Measurements from ENCODE around the gene TTC33. TPM values are rescaled to one million over a fixed set of nuclear protein-coding genes. Genes with fewer than 3 reads are reported as not detected.
A peak's percentile ranks its signal among the peaks of the same experiment; 100 is the strongest.

The TTC33 gene
- total RNA-seq, 6 experiments from 2014 or later: 5.6 to 9.2 (median 7.0) TPM

DNA sequence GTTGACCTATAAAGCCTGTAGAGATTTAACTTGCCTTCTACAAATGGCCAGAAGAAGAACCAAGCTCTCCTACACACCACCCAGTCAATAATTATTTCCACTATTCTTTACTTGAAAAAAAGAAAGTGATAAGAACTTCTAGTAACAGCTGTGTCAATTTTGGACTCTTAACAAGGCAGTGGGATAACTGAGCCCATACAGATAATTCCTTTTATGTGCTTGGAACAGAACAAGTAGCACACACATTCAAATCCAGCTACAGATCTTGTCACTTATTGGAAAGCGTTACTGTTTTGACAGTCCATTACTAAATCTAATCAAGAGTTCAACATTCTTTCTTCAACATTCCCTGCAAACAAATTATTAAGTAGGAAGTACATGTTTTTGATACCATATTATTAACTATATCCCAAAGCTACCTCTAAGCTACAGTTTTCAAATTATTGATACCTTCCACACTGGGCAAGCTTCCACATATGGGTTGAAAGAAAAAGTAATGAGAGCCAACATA lies 69.7 kb downstream of the TTC33 start:
- TF ChIP-seq, protein P1, sequence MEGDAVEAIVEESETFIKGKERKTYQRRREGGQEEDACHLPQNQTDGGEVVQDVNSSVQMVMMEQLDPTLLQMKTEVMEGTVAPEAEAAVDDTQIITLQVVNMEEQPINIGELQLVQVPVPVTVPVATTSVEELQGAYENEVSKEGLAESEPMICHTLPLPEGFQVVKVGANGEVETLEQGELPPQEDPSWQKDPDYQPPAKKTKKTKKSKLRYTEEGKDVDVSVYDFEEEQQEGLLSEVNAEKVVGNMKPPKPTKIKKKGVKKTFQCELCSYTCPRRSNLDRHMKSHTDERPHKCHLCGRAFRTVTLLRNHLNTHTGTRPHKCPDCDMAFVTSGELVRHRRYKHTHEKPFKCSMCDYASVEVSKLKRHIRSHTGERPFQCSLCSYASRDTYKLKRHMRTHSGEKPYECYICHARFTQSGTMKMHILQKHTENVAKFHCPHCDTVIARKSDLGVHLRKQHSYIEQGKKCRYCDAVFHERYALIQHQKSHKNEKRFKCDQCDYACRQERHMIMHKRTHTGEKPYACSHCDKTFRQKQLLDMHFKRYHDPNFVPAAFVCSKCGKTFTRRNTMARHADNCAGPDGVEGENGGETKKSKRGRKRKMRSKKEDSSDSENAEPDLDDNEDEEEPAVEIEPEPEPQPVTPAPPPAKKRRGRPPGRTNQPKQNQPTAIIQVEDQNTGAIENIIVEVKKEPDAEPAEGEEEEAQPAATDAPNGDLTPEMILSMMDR (IDR thresholded peaks at IDR 0.05): no peak
- TF ChIP-seq POLR2A (IDR thresholded peaks at IDR 0.05): no peak
- Histone ChIP-seq H3K27ac (no peak overlapping the region), H3K4me1 (no peaks in the 10 kb centered on the region), H3K27me3 (peaks cover 0 to 8% of the 10 kb centered on the region in 2 donors), H3K4me3 (no peak overlapping the region), H3K9me3 (no peaks in the 10 kb centered on the region), H3K36me3 (no peaks in the 10 kb centered on the region)
- intact Hi-C loops (cut with DNase I): loop anchor here (10.0 kb wide), 1 partner anchor 741 kb away; no protein-coding TSS in a partner anchor
- ATAC-seq: no peak
- 46% methylated on average over 1 of the region's 1 CpG for WGBS (ENCODE audit: insufficient coverage, low coverage, low lambda C conversion rate, missing lambda C conversion rate)
- DNase-seq: no peak

DNA sequence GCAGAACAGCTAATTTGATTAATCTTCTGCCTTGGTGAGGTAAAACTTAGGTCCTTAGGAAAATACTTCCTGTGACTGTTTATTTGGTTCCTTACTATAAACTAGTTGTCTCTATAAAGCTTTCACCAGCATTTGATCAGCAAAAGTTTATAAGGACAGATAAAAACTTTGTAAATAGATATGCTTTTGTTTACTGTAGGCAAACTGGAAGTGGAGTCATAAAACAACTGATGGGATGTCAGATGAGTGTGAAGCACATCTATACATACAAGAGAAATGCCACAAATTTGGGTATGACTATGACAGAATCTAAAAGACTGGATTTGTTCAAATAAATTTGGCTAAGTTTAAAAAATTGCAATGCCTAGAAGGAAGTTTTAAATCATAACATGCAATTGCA lies 70.6 kb downstream of the TTC33 start:
- DNase-seq: no peak
- Histone ChIP-seq H3K4me1 (peaks cover 0 to 5% (median 1%) of the 10 kb centered on the region in 4 donors), H3K4me3 (no peak overlapping the region), H3K27ac (no peak overlapping the region), H3K27me3 (peaks cover 0 to 13% of the 10 kb centered on the region in 2 donors), H3K36me3 (no peaks in the 10 kb centered on the region), H3K9me3 (no peaks in the 10 kb centered on the region)
- TF ChIP-seq, protein P1 (IDR thresholded peaks at IDR 0.05): no peak
- ATAC-seq: no peak
- intact Hi-C loops (cut with DNase I): loop anchor here (10.0 kb wide), 1 partner anchor 740 kb away; no protein-coding TSS in a partner anchor

DNA sequence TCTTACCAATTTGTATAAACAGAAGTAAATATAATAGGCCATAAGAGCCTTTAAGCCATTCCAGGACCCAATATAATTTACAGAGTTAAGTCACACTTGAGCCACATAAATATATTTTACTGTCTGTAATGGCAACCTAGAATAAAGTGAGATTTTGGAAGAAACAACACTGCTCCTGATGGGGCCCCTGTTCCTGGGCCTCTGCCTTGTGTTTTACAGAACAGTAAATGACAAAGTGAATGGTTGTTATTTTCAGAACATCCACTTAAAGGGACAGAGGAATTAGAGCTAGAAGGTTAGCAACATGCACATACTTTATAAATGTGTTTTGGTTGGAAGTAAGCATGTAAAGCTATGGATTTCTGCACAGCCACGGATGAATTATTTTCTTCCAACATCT lies 72.5 kb downstream of the TTC33 start:
- Histone ChIP-seq H3K9me3 (no peaks in the 10 kb centered on the region), H3K27me3 (peaks cover 0 to 13% of the 10 kb centered on the region in 2 donors), H3K4me1 (peaks cover 0 to 11% (median 2%) of the 10 kb centered on the region in 4 donors), H3K36me3 (no peaks in the 10 kb centered on the region), H3K4me3 (peak overlapping the region in 2 of 3 donors; percentile 8 to 58), H3K27ac (peak overlapping the region in 2 of 3 donors; percentile 3 to 29)
- 43% methylated on average over 1 of the region's 1 CpG for WGBS (ENCODE audit: insufficient coverage, low coverage, low lambda C conversion rate, missing lambda C conversion rate)
- ATAC-seq (no peak), DNase-seq (no peak)
- TF ChIP-seq, protein P1 (IDR thresholded peaks at IDR 0.05): no peak
- TF ChIP-seq POLR2A (IDR thresholded peaks at IDR 0.05): no peak
- intact Hi-C loops (cut with DNase I): loop anchor here (10.0 kb wide), 1 partner anchor 739 kb away; no protein-coding TSS in a partner anchor

DNA sequence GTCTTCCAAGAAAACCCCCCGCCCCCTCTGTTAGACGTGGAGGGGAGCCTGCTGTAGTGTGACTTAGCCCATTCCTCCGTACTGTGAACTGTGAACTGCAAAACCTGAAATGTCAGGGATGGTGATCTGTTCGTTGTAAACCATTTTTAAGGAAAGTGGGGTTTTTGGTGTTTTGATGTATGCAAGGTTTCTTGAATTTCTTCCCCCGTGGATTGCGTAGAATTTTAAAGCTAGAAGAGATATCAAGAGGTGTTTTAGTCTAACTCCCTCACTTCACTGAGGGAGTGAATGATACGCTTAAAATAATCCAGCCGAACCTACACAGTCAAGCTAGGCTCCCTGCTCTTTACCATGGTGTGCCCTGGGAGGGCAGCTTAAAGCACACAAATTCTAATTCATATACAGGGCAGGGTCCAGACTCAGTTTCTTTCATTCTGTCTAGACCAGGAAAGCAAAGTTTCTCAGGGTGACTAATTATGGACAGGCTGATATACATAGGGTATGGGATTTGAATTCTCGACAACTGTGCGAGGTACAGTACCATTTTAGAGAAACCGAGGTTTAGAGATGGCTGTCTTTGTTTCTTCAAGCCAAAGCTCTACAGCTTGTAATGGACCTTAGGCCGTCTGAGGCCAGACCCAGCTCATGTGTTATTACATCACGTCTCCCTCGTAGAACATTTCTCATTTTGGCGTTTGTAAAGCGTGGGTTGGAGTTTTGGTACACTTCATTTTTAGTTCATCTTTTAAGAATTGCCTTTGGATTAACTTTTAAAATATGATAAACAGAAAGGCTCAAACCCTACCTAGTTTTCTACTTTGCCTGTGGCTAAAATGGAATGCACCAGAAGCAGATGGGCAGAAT lies 73.4 kb downstream of the TTC33 start:
- TF ChIP-seq, protein P1 (IDR thresholded peaks at IDR 0.05): no peak
- no peak for TF ChIP-seq POLR2A (IDR thresholded peaks at IDR 0.05)
- H3K27ac ChIP-seq: peak overlapping the region in 2 of 3 donors; percentile 38 to 39
- intact Hi-C loops (cut with DNase I): loop anchor here (10.0 kb wide), 1 partner anchor 738 kb away; no protein-coding TSS in a partner anchor
- H3K4me3 ChIP-seq: peak overlapping the region; percentile 3 to 58 (median 8)
- no peak for DNase-seq
- WGBS (ENCODE audit: insufficient coverage, low coverage, low lambda C conversion rate, missing lambda C conversion rate): 63% methylated on average over 15 of the region's 16 CpGs
- no peaks in the 10 kb centered on the region for H3K9me3 ChIP-seq
- ATAC-seq: no peak
- H3K4me1 ChIP-seq: peaks cover 0 to 11% (median 2%) of the 10 kb centered on the region in 4 donors
- H3K27me3 ChIP-seq: peaks cover 0 to 13% of the 10 kb centered on the region in 2 donors
- H3K36me3 ChIP-seq: no peaks in the 10 kb centered on the region

Data from right lobe of liver (tissue), 6 donors.